Activated CD4-positive, alpha-beta T cell treated with anti-CD3 and anti-CD28 coated beads, Interleukin-2, amount 50 U/mL, for 4 hours (primary cell): Measurements from ENCODE around the gene RESP18.
A peak's percentile ranks its signal among the peaks of the same experiment; 100 is the strongest.

Source experiments
- DNase-seq, 2 experiments: peaks; one replicate each; pipeline ENCODE4 v3.0.0-alpha.2; 2020

The RESP18 gene

DNA sequence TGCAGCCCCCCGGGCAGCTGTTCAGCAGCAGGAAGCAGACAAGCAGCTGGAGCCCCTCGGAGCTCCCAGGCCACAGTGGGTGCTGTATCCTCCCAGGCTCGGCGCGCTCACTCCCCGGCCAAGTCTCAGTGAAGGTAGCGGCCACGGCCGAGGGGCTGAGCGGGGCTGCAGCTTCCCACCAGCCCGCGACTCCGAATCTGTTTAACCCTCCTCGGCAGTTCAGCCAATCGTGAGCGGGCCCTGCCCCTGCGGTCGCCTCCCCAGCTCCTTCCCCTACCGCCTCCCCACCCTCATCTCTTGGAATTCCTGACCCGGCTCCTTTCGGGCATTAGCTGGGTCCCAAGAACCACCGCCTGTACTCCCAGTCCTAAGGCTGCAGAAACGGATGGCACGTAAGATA is at the start of gene RESP18:
TSS of gene RESP18 (minus strand) at position 203 of the 400 bp plus-strand sequence.
- DNase-seq = no peak

DNA sequence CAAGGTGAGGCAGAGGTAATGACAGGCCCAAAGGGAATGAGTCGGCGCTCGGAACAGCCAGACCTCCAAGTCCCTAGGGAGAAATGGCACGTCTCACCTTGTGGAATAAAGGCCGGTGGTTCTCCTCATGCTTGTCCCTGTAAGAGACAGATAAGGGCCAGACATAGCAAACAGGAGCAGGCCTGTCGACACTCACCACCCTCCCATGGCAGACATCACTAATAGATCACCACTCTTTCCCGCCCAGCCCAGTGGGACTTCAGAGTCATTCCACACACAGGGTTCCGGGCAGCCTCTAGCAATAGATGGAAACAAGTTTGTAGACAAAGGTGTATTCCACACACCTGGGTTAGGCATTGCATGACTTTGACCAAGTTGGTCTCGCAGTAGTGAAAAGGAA is 48.9 kb upstream of the RESP18 start:
- DNase-seq = no peak

DNA sequence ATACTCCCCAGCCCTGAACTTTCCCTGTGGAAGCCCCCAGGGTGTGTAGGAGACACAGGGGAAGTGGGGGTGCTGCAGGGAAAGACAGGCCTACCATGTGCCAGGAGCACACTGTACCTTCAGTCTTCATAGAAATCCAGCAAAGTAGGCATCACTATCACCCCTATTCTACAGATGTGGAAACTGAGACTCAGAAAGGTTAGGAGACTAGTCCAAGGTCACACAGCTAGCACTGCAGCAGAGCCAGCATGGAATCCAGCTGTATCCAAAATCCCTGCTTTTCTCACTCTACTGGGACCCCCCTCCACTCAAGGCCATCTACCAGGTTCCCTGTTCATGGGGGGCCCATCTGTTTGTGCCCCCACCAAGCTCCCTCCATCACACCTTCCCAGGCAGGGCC is 48.4 kb upstream of the RESP18 start:
- DNase-seq = no peak

DNA sequence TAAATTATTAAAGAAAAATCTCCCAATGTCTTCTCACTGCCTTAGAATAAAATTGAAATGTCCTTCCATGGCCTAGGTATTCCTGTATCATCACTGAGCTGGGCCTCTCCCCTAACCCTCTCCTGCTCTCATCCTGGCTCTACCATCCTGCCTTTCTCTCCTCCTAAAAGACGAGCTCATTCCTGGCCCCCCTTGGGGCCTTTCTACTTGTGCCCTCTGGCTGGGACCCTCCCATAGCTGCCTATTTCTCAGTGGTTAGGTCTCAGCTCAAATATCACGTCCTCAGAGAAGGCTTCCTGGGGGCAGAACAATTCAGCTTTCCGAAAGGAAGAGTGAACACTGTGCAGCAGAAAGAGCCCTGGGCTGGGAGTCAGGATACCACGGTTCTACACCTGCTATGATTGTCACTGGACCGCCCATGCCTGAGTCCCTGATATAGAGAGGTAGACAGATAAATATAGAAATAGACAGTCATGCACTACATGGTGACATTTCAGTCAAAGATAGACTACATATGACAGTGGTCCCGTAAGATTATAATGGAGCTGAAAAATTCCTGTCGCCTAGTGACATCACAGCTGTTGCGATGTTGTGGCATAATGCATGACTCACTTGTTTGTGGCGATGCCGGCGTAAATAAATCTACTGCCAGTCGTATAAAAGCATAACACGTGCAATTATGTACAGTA is 45.8 kb upstream of the RESP18 start:
- DNase-seq = no peak

DNA sequence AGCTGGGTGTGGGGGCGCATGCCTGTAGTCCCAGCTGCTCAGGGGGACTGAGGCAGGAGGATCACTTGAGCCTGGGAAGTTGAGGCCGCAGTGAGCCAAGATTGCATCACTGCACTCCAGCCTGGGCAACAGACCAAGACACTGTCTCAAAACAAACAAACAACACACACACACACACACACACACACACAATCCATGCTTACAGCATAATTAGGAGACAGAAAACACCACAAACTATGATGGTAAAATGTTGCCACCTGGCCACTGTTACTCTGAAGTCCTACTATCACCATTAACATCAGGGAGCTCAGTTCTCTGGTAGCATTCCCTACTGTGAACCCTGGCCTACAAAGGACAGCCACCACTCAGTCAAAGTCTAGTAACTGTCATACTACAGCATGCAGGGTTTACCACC is 36.9 kb upstream of the RESP18 start:
- DNase-seq = no peak

DNA sequence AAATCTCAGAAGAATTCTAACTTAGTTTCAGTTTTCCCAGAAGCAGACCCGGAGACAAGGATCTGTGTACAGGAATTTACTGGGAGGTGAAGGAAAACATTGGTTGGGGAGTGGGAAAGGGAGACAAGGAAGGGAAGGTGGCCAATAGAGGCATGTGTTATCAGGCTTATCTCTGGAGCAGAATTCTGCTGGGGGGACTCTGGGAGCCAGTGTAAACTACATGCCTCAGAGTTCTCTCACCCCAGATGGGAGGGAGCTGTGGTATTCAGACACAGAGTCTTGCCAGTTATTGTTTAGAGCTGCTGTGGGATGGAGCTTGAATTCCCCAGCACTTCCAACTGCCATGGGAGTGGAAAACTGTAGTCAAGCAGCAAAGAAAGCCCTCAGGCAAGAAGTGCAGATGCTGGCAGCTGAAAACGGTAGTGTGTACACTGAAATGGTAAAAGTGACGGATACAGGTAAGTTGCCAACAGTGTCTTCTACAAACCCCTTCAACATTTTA is 36.2 kb upstream of the RESP18 start:
- DNase-seq = no peak

DNA sequence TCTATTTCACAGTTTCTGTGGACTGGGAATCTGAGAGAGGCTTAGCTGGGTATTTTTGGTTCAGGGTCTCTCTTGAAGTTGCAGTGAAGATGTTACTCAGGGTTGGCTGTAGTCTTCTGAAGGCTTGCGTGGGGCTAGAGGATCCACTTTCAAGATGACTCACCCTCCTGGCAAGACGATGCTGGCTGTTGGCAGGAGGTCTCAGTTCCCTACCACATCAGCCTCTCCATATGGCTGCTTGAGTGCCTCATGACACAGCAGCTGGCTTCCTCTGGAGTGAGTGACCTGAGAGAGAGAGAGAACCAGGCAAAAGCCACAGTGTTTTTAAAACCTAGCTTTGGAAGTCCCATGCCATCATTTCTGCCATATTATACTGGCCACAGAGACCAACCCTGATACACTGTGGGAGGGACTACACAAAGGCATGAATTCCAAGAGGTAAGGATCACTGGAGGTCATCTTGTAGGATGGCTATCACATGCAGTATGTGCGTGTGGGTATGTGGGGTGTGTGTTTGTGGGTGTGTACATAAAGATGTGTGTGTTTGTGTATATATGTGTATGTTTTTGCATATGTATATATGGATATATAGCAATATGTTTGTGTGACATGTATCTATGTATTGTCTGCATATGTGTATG is 30.1 kb upstream of the RESP18 start:
- no peak for DNase-seq

DNA sequence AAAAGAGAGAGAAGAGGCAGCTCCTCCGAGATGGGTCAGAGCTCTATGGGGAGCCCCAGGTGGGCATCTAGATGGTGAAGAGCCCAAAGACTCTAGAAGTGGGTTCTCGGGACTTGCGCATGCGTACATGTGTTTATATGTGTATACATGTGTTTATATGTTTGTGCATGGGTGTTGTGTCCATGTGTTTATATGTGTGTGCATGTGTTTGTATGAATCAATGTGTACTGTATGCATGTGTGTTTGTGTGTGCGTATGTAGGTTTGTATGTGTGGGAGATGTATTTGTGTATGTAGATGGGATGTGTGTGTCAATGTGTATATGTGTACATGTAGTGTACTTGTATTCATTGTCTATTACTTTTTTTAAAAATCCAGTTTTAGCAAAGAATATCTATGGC is 29.5 kb upstream of the RESP18 start:
- DNase-seq = no peak

DNA sequence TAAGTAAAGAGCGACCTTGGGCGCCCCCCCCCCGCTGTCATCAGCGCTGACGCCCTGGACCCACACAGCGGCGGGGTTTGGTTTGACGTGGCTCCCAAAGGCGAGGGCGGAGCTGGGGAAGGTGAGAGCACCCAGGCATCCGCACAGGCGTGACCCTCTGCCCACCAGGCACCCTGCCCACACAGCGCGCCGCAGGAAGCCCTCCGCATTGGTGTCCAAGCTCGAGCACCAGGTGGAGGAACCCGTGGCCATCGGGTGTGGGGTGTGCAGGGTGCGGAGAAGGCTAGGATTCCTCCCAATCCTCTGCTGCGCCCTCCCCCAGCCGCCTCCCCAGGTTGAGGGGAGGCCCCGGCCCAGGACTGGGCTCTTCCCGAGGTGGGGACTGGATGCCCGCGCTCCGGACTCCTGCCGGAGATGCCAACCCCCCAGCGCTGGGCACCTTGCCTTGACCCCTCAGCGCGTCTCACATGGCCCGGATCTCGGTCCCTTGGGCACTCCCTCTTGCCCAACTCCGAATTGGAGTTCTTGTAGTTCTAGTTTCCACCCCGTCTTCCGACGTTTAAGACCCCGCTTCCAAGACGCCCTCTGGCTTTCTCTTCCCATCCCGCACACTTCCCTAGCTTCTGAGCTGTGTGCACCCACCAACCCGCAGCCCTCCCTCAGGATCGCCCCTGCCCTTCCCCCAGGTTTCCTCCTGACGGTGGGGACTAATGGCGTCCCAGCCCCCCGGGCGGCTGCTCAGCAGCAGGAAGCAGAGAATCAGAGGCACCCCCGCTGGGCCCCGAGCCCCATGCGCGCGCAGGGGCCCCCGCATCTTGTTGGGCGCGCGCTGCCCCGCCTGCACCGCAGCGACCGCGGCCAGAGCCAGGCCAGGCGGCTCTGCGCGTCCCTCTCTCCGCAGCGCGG is 25.9 kb upstream of the RESP18 start:
- no peak for DNase-seq

DNA sequence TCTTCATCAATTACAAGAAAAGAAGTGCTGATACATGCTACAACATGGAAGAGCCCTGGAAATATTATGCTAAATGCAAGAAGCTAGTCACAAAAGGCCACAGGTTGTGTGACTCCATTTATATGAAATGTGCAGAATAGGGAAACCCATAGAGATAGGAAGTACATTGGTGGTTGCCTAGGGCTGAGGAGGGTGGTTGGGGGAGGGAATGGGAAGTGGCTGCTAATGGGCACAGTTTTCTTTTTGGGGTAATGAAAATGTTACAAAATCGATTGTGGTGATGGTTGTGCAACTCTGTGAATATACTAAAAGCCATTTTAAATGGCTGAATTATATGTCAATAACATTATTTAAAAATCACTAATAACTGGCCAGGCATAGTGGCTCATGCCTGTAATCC is 24.3 kb upstream of the RESP18 start:
- DNase-seq = no peak

DNA sequence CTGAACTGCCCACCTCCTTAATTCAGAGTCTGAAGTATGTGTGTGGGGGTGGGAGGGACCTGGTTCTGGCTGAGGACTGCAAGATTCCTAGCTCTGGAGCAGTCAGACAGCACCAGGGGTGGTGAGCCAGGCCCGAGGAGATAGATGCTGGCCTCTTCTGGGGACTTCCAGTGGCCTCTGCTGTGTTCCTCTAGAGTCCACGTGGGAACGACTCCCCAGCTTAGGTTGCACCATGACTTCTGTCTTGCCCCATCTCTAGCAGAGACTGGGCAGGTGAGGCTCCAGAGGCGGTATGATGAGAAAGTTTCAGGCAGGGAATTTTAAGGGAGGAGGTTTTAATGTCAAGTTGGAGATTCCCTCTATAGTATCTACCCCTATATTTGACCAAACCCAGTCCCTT is 22.0 kb upstream of the RESP18 start:
- no peak for DNase-seq

DNA sequence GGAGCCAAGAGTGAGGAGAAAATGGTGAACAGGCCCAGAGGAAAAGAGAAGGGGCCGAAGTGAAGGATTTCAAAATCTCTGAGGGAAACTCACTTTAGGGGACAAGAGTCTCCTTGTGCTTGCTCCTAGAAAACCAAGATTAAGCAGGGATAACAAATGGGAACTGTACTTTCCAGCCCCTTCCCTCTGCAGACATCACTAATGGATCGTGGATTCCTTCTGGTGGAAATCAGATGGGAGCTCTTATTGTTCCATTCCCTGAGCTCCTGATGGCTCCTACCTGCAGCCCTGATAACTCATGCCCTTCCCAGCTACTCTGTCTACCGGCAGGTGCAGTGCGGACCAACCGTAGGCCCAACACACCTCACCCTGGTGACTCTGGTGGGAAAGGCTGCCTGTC is 20.6 kb upstream of the RESP18 start:
- no peak for DNase-seq

DNA sequence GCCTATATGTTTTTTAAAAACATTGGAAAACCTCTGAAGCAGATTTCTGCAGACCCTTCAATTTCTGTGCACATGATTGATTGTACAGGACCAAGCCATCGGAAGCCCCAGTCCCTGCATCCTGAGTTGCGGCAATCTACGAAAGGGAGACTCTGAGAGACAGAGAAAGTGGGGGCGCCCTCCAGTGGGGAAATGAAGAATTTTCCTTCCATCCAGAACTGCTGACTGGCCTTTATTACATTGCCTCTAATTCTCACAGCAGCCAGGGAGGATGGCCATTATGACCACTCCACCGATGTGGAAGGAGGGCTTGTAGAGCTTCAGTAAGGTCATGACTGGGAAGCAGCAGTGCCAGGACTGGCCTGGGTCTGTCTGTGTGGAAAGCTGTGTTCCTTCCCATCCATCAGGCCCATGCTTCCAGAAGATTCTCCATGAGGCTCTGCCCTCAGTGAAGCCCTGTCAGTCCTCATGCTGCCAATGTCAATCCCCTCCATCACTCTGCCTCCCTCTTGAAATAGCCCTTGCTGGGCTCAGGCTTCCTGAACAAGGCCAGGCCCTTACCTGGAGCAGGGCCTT is 20.0 kb upstream of the RESP18 start:
- peak; percentile 56 to 66 for DNase-seq

DNA sequence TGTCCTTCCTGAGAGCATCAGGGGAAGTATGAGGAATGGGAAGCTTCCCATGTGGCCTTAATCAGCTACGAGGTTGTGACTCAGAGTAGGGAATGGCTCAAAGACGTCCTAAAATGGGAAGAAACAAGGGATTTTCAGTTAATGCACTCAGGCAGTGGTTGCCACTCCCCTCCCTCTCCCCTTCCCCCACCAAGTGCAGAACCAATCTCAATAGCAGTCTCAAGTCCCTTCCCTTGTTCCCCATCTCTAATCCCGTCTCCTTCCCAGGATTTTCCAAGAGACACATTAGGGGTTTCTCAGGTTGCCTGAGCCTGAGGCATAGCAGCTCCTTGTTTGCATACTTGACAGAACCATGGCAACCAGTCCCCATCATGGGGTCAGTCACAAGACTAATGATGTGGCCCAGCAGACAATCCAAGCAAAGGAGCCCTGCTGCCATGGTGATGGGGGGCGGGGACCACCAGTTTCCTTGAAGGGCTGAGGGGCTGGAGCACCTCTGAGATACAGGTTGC is 18.2 kb upstream of the RESP18 start:
- no peak for DNase-seq

DNA sequence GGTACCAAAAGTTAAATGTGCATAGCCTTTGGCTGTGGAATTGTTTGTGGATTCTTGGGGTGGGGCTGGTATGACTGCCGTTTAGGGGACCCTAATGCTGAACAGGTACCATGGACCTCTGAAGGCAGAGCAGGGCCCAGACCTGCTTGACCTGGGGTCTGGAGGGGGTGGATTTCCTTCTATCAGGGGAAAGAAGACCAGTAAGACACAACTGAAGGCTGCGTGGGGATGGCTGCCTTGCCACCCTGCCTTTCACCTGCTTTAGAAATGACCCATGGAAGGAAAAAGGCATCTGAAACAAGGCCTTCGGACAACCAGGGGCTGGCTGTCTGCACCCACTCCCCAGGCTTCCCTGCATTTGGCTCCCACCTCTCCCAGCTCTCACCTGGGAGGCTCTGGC is 17.7 kb upstream of the RESP18 start:
- no peak for DNase-seq

DNA sequence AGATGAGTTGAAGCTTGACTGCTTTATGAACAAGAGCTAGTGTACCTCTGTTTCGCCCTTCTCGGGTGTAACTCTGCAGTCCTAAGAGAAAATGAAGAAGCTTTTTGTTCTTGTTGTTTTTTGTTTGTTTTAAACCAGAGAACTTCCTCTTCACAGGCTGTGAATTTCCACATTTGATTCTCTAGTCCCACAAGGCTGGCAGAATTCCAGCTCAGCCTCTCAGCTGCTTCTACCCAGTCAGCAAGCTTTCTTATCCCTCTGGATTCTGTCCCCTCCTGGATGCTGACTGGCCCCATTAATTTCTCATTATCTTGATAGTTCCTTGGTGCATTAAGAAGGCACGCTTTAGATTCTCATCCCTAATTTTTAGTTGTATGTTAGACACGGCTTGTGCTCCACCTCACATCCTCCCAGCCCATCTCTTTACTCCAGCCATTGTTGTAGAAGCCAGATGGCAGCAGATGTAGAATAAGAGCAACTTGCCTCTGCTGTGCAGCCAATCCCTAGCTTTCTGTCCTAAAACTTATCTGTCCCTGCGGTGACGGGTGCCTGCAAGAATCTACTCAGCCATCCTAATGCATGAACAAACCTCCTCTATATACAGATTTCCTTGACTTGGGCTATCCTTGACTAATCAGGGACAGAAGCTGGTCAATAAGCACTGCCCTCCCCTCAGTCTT is 12.3 kb upstream of the RESP18 start:
- DNase-seq = no peak

DNA sequence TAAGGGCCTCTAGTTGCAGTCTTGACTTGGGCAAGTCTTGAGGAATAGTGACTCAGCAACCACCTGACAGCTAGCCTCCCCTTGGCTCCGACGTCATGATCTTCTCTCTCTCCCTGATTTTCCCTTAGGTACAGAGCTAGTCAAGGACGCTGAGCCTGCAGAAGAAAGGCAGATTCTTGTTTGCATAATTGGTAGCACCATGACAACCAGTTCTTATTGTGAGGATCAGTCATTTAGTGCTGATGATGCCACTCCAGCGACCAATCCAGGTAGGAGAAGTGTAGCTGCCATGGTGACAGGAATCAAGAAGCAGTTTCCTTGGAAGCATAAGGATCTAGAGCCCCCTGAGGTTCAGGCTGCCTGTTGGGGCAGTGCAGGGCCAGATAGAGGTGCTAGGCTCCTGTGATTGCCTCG is 2.8 kb upstream of the RESP18 start:
- DNase-seq = no peak

DNA sequence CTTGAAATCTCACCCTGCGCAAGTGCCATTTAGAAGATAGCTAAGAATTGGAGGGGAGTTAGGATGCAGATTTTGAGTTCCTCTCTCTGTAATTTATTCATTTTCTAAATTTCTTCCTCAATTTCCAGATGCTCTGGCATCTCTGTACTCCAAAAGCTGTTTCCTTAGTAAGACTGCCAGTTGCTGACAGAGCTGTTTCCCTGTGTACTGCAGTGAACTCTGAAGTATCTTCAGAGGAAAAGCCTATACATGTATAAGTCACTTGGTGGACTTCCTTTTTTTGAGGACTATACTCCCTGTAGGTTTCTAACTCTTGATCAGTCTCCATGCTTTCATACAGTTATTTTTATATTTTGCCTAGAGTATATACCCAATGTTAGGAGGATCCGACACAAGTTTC is 1.5 kb upstream of the RESP18 start:
- DNase-seq = no peak

DNA sequence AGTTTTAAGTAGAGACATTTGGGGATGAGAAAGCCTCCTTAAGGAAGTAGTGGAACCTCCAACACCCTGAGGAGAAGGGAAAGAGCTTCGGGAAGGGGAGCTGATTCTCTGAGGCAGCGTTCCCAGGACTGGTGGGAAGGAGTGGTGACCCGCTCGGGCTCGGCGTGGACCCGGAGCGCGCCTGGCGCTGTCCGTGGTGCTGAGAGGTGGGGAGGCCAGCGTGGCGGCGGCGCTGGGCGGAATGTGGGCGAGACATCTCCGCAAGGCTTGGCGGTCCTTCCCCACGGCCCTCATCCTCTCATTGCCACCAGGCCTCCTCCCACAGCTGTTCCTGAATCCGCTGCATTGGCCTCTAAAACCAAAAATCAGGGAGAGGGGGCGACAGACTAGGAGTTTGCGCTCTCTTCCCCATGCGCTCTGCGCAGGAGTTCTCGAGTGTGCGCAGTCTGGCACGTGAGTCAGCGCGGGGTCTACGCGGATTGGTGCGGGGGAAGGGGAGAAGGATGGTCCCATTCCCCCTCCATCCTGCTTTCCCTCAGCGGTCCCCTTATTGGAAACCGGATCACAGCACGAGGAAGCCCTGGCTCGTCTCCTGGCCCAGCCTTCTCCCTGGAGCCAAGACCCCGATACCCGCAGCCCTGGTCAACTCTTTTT is 857 bp downstream of the RESP18 start:
- DNase-seq = no peak

DNA sequence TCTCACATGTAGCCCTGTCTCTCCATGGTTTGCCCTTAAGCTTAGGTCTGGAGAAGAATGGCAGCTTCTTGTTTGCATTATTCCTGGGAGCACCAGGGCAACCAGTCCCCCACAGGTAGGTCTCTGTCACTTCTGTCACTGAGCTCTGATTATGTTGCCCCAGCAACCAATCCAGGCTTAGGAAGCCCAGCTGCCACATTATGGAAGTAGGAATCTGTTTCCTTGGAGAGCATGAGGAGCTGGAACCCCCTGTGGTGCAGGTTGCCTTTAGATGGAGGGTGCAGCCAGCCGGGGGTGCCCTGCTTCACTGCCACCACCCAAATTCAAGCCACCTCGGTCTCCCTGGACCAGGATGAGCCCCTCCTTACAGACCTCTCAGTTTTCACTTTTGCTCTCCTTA is 4.8 kb downstream of the RESP18 start:
- no peak for DNase-seq

DNA sequence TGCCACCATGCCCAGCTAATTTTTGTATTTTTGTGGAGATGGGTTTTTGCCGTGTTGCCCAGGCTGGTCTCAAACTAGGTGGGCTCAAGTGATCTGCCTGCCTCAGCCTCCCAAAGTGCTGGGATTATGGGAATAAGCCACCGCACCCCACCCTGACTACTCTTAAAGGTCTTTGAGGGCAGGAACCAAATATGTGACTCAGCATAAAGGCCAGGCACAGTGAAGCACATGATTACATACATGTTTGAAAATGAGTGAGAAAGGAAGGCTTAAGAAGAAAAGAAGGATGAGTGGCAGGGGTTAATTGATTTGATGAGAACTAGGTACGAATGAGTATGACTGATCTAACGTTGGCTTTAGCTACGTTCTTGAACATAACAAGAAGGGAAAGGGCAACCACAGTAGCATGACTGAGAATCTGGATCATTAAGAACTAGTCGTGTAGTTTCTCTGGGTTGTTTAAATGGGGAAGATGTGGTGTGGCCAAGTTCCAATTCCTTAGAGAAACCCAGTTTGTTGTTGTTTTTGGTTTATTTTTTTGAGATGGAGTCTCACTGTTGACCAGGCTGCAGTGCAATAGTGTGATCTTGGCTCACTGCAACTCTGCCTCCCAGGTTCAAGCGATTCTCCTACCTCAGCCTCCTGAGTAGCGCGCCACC is 6.8 kb downstream of the RESP18 start:
- DNase-seq = no peak
